T-helper 2 cell (primary cell): ENCODE results near the gene ENOX1.

ENCODE experiments used
- DNase-seq, 5 experiments: peaks; one replicate each; pipeline versions ENCODE4 v3.0.0 to v3.0.0-alpha.2; 2012 to 2022

Gene ENOX1

GRCh38 chr13:43232873-43233265, 553.9 kb downstream of the ENOX1 start:
- DNase-seq: no peak

- no peak for DNase-seq
Observed at GRCh38 chr13:43232144-43232872, 554.5 kb downstream of the ENOX1 start.

GRCh38 chr13:43230989-43231388, 555.8 kb downstream of the ENOX1 start:
- no peak for DNase-seq

GRCh38 chr13:43229506-43229905, 557.3 kb downstream of the ENOX1 start:
- no peak for DNase-seq

- no peak for DNase-seq
Observed at GRCh38 chr13:43227721-43228120, 559.1 kb downstream of the ENOX1 start.

- no peak for DNase-seq
Observed at GRCh38 chr13:43223216-43223615, 563.6 kb downstream of the ENOX1 start.

- no peak for DNase-seq
Observed at GRCh38 chr13:43222086-43222485, 564.7 kb downstream of the ENOX1 start.

- no peak for DNase-seq
Observed at GRCh38 chr13:43221611-43222010, 565.2 kb downstream of the ENOX1 start.

GRCh38 chr13:43220873-43221595, 565.7 kb downstream of the ENOX1 start:
- DNase-seq: no peak

GRCh38 chr13:43214124-43214523, 572.6 kb downstream of the ENOX1 start:
- DNase-seq: no peak

- no peak for DNase-seq
Observed at GRCh38 chr13:43206838-43207237, 579.9 kb downstream of the ENOX1 start.

- no peak for DNase-seq
Observed at GRCh38 chr13:43205416-43205815, 581.4 kb downstream of the ENOX1 start.

GRCh38 chr13:43204591-43204990, 582.2 kb downstream of the ENOX1 start:
- DNase-seq: no peak

GRCh38 chr13:43203781-43204180, 583.0 kb downstream of the ENOX1 start:
- DNase-seq: no peak

- no peak for DNase-seq
Observed at GRCh38 chr13:43200736-43201135, 586.0 kb downstream of the ENOX1 start.

- DNase-seq: no peak
Observed at GRCh38 chr13:43200307-43200706, 586.5 kb downstream of the ENOX1 start.

- no peak for DNase-seq
Observed at GRCh38 chr13:43196750-43197370, 589.9 kb downstream of the ENOX1 start.

- no peak for DNase-seq
Observed at GRCh38 chr13:43196086-43196621, 590.6 kb downstream of the ENOX1 start.

- DNase-seq: no peak
Observed at GRCh38 chr13:43195551-43195950, 591.2 kb downstream of the ENOX1 start.

- DNase-seq: no peak
Observed at GRCh38 chr13:43195112-43195511, 591.7 kb downstream of the ENOX1 start.

GRCh38 chr13:43193789-43194420, 592.9 kb downstream of the ENOX1 start:
- DNase-seq: no peak

GRCh38 chr13:43191546-43191945, 595.2 kb downstream of the ENOX1 start:
- no peak for DNase-seq

- no peak for DNase-seq
Observed at GRCh38 chr13:43185226-43185625, 601.5 kb downstream of the ENOX1 start.
